T-helper 1 cell (primary cell): ENCODE results near the gene TFDP1.
"Not testable (repeated sequence)": the region's sequence is repeated elsewhere in the genome, so short reads cannot be mapped to it uniquely, and the experiment has no call there.

Source experiments
- DNase-seq, 5 donors: peaks; one replicate each; pipeline ENCODE4 v3.0.0-alpha.2; 2012 to 2020

Gene TFDP1

GRCh38 chr13:113551081-113552000 is 33.2 kb upstream of the TFDP1 start:
- no peak for DNase-seq

DNA sequence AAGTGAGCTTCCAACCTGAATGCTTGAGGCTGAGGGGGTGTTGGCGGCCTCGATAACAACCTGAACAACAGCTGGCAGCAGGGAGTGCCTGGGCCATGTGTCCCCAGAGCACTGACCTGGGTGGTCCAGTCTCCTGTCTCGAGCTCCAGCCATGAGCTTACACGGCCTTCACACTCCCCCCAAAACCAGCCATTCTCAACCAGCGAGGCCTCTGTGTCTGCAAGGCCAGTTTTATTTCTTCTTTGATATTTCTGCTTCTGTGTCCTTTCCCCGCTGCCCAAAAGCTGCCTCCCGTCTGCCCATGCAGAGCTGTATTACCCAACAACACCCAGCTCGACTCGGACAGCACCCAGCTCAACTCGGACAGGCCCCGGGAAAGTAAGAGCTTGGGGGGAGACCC is 32.5 kb upstream of the TFDP1 start:
- DNase-seq, result no peak

- DNase-seq, result no peak
Measured at GRCh38 chr13:113552786-113553434, 31.6 kb upstream of the TFDP1 start.

GRCh38 chr13:113553511-113554332 is 30.8 kb upstream of the TFDP1 start:
- DNase-seq, result no peak

- no peak for DNase-seq
Measured at GRCh38 chr13:113554333-113554700, 30.2 kb upstream of the TFDP1 start.

DNA sequence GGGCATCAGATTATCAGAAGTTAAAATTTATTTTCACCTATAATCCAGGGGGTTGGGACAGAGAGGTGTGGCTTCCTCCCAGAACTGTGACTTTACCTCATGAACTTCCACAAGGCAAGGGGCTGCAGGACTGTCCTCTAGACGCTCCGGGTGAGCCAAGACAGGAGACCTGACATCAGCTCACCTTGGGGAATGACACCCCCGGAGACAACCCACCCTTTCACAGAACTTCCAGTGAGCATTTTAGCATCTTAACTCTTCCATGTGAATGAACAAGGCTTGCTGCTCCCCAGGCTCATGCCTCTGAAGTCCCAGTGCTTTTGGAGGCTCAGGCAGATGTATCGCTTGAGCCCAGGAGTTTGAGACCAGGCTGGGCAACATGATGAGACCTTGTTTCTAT is 29.4 kb upstream of the TFDP1 start:
- DNase-seq, result no peak

DNA sequence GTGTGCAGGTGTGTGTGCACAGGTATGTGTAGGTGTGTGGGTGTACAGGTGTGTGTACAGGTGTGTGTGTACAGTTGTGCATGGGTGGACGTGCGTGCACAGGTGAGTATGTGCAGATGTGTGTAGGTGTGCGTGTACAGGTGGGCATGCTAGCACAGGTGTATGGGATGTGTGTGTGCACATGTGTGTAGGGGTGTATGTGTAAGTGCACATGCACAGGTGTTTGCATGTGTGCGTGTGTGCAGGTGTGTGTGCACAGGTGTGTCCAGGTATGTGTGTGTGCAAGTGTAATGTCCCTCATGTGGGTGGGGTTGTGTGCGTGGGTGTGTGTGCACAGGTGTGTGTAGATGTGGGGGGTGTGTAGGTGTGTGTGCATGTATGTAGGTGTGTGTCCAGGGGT is 27.5 kb upstream of the TFDP1 start:
- DNase-seq, result no peak

- DNase-seq, result no peak
Measured at GRCh38 chr13:113558461-113558860, 26.1 kb upstream of the TFDP1 start.

GRCh38 chr13:113559061-113559460 is 25.5 kb upstream of the TFDP1 start:
- DNase-seq, result no peak

DNA sequence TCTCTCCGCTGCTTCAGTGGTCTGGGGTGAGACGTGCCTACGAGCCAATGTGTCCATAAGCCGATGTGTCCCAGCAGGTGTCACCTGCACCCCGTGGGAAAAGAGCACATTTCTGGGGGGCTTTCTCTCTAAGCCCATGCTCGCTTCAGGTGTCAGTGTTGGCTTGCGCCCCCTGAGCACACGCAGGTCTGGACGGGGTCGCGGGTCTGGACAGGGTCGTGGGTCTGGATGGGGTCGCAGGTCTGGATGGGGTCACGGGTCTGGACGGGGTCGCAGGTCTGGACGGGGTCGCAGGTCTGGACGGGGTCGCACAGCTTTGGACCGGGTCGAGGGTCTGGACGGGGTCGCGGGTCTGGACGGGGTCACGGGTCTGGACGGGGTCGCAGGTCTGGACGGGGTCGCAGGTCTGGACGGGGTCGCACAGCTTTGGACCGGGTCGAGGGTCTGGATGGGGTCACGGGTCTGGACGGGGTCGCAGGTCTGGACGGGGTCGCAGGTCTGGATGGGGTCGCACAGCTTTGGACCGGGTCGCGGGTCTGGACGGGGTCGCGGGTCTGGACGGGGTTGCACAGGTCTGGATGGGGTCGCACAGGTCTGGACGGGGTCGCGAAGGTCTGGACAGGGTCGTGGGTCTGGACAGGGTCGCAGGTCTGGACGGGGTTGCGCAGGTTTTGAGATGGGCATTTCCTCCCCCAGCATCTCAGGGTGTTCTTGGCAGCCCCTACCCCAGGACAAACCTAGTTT is 24.5 kb upstream of the TFDP1 start:
- DNase-seq, result no peak

GRCh38 chr13:113560645-113561416 is 23.7 kb upstream of the TFDP1 start:
- DNase-seq, result no peak

DNA sequence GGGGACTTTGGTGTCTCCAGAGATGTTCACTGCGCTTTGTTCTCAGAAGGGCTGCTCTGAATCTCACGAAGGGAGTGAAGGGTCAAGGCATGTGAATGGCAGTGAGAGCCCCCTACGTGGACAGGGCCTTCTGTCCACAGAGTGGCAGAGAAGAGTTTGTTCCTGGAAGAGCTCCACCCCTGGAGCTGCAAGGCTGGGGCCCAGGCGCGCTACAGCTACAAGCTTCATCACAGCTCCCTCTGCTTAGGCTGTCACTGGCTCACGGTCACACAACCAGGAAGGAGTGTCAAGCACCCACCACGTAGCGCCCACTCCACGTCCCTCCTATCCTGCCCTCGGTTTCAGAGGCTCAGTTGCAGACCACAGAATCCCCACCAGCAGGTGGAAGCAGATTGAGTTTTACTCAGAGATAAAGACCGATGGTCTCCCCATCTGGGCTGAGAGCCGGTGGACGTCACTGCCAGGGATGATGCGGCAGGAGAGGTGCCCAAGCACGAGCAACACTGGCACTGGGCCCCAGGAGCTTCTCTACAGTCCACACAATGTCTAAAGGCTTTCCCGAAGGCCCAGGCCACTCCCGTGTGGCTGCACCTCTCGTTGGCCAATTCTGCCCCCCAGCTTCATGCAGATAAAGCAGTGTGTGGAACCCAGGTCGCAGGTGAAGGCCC is 23.0 kb upstream of the TFDP1 start:
- DNase-seq, result no peak

GRCh38 chr13:113562085-113562749 is 22.3 kb upstream of the TFDP1 start:
- DNase-seq, result peak in 1 of 5 donors; percentile 23

- DNase-seq, result no peak
Measured at GRCh38 chr13:113562844-113563243, 21.7 kb upstream of the TFDP1 start.

DNA sequence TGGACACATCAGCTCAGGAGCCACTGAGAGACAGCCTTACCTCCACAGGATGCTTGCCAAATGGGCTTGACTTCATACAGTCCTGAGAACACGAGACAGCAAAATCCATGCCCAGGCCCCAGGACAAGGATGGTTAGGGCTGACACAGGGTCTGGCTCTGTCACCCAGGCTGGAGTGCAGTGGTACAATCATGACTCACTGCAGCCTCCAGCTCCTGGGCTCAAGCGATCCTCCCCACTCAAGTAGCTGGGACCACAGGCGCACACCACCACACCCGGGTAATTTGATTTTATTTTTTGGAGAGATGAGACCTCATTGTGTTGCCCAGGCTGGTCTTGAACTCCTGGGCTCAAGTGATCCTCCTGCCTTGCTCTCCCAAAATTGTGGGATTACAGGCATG is 21.0 kb upstream of the TFDP1 start:
- not testable (repeated sequence) for DNase-seq

GRCh38 chr13:113564331-113565023 is 20.1 kb upstream of the TFDP1 start:
- DNase-seq, result no peak

DNA sequence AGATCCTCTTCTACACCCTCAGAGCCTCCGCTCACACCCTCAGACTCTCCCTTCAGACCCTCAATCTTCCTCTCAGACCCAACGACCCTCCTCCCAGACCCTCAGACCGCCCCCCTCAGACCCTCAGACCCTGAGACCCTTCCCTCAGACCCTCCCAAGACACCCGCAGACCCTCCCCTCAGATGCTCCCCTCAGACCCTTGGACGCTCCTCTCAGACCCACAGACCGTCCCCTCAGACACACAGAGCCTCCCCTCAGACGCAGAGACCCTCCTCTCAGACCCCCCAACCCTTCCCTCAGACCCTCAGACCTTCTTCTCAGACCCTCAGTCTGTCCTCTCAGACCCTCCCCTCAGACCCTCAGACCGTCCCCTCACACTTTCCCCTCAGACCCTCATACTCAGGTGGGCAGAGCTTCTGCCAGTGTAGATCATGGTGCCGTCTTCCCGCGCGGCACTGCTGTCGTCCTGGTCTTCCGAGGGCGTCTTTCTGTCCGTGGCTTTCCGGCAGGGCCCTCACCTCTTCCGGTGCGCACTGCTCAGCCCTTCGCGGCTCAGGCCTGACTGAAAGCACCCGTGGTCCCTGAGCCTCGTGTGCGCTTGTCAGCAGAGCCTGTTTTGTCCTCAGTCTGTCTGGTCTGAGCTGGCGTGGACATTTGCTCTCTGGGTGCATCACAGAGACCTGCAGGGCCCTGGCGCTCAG is 18.9 kb upstream of the TFDP1 start:
- DNase-seq, result no peak

DNA sequence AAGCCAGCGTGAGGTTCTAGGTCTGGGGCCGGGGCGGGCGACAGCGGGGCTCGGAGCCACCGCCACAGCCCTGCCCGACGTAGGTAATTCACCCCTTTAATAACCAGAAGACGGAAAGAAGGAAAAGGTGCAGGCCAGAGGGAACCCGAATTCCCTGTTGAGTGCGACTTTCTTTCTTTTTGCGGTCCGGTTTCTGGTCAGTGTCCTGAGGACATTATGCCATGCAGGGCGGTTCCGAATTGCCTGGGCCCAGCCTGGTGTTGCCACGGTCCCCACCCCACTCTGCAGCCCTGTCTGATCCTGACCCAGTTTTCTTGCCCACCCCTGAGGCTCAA is 18.4 kb upstream of the TFDP1 start:
- no peak for DNase-seq

DNA sequence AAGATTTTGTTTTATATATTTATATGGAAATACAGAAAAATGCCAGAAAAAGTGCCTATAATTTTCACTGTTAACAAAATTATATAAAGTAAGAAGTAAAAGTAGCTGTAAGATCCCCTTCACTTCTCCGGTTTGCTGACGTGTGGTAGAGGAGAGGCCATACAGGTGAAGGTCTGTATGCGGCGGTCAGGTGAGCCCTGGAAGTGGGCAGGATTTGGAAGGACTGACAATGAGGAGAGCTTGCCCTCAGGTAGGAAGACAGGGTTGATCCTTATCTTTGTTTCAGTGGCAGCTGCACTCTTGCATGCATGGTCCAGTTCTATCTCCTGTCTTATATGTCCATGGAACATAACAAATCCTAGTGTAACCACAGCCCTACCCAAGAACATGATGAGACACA is 16.9 kb upstream of the TFDP1 start:
- no peak for DNase-seq

DNA sequence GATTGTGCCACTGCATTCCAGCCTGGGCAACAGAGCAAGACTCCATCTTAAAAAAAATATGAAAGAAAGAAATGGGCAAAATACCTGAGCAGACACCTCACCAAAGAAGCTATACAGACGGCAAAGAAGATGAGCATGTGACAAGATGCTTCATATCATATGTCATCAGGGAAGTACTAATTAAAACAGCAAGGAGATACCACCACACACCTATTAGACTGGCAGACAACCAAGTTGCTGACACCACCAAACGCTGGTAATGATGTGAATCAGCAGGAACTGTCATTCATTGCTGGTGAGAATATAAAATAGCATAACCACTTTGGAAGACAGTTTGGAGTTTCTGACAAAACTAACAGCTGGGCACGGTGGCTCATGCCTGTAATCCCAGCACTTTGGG is 11.5 kb upstream of the TFDP1 start:
- no peak for DNase-seq
